HG03108 (cell line): Measurements from ENCODE around the gene GET3.

Experiments
- ATAC-seq: cut with Tn5 transposase; IDR thresholded peaks from one replicate; pipeline ENCODE4 v1.9.1; 2021; ENCODE audit warnings: moderate library complexity; ENCODE audit not compliant: unreplicated experiment

The GET3 gene

GRCh38 chr19:12778017-12778904 lies 41.0 kb downstream of the GET3 start:
- ATAC-seq, result no peak

- ATAC-seq, result no peak
Measured at GRCh38 chr19:12778905-12779161, 41.5 kb downstream of the GET3 start.

GRCh38 chr19:12779162-12779993 lies 42.1 kb downstream of the GET3 start:
- ATAC-seq, result no peak

GRCh38 chr19:12782174-12782423 lies 44.8 kb downstream of the GET3 start:
- ATAC-seq, result no peak

GRCh38 chr19:12782424-12783290 lies 45.4 kb downstream of the GET3 start:
- ATAC-seq, result peak; percentile 21

- no peak for ATAC-seq
Measured at GRCh38 chr19:12783291-12783848, 46.1 kb downstream of the GET3 start.

GRCh38 chr19:12783849-12784393 lies 46.6 kb downstream of the GET3 start:
- no peak for ATAC-seq

GRCh38 chr19:12784394-12784870 lies 47.1 kb downstream of the GET3 start:
- ATAC-seq, result no peak

- ATAC-seq, result no peak
Measured at GRCh38 chr19:12784871-12785430, 47.7 kb downstream of the GET3 start.

- ATAC-seq, result no peak
Measured at GRCh38 chr19:12785431-12786031, 48.2 kb downstream of the GET3 start.

- no peak for ATAC-seq
Measured at GRCh38 chr19:12786141-12786870, 49.0 kb downstream of the GET3 start.

GRCh38 chr19:12786952-12787351 lies 49.7 kb downstream of the GET3 start:
- ATAC-seq, result no peak

- no peak for ATAC-seq
Measured at GRCh38 chr19:12787458-12787857, 50.2 kb downstream of the GET3 start.

- no peak for ATAC-seq
Measured at GRCh38 chr19:12788042-12788681, 50.9 kb downstream of the GET3 start.

- no peak for ATAC-seq
Measured at GRCh38 chr19:12788682-12789097, 51.4 kb downstream of the GET3 start.

GRCh38 chr19:12789098-12789903 lies 52.0 kb downstream of the GET3 start:
- ATAC-seq, result no peak

- peak; percentile 34 for ATAC-seq
Measured at GRCh38 chr19:12789904-12790619, 52.8 kb downstream of the GET3 start.
